ENCODE results near the gene LRP2.
"Not testable (repeated sequence)": the region's sequence is repeated elsewhere in the genome, so short reads cannot be mapped to it uniquely, and the experiment has no call there.

- TF ChIP-seq CTCF (IDR thresholded peaks at IDR 0.05); ZFX (IDR thresholded peaks at IDR 0.05; ENCODE audit: borderline replicate concordance): not testable (repeated sequence)
These were observed 37.2 kb upstream of the LRP2 start for GRCh38 chr2:169399491-169399890.

All from 22Rv1 (cell line).